Left lobe of liver (tissue), 2 donors: ENCODE results near the gene SORBS1. TPM values are rescaled to one million over a fixed set of nuclear protein-coding genes. Genes with fewer than 3 reads are reported as not detected.

Experiments used
- ATAC-seq: fragments of 200-7000 bp; cut with Tn5 transposase; one replicate; pipeline ENCODE4 v1.9.1; 2020; ENCODE audit warnings: mild to moderate bottlenecking, moderate library complexity
- DNase-seq: peaks from one replicate; pipeline ENCODE4 v3.0.0-alpha.2; 2020; ENCODE audit warnings: low spot score
- total RNA-seq: library from RNA; stranded (reverse); gene quantifications from one replicate; pipeline ENCODE4 v1.2.1, GENCODE V29; 2021
- donor health status: DM: no; HTN: no; CAD: no; lungs with moderate emphysema.
- donor health status: DM: no; HTN: yes; CAD: no.

Gene SORBS1
- total RNA-seq, 1 donor from 2014 or later, result 57.9 TPM

GRCh38 chr10:95416270-95416669 is 144.9 kb downstream of the SORBS1 start:
- DNase-seq (no peak), ATAC-seq (no peak)

- no peak for ATAC-seq
- DNase-seq, result no peak
These were observed 145.5 kb downstream of the SORBS1 start for GRCh38 chr10:95415621-95416031.

GRCh38 chr10:95414844-95415485 is 146.2 kb downstream of the SORBS1 start:
- peak; percentile 13 for ATAC-seq
- no peak for DNase-seq

GRCh38 chr10:95414016-95414830 is 146.9 kb downstream of the SORBS1 start:
- no peak for DNase-seq
- no peak for ATAC-seq

GRCh38 chr10:95413588-95413987 is 147.6 kb downstream of the SORBS1 start:
- no peak for ATAC-seq

GRCh38 chr10:95411635-95412034 is 149.5 kb downstream of the SORBS1 start:
- no peak for ATAC-seq

More at GRCh38 chr10:95413588-95413987, 147.6 kb downstream of the SORBS1 start:
- DNase-seq, result no peak

GRCh38 chr10:95408983-95409873 is 151.9 kb downstream of the SORBS1 start:
- ATAC-seq, result no peak
- DNase-seq, result no peak

More at GRCh38 chr10:95411635-95412034, 149.5 kb downstream of the SORBS1 start:
- DNase-seq, result no peak

- ATAC-seq (no peak), DNase-seq (peak; percentile 29)
These were observed 152.8 kb downstream of the SORBS1 start for GRCh38 chr10:95408148-95408960.

- DNase-seq, result peak; percentile 24
- no peak for ATAC-seq
These were observed 153.6 kb downstream of the SORBS1 start for GRCh38 chr10:95407546-95407945.

- DNase-seq (peak; percentile 89), ATAC-seq (peak; percentile 92)
These were observed 154.4 kb downstream of the SORBS1 start for GRCh38 chr10:95406651-95407280.

- no peak for DNase-seq
- no peak for ATAC-seq
These were observed 155.5 kb downstream of the SORBS1 start for GRCh38 chr10:95405655-95406054.

- DNase-seq, result no peak
- ATAC-seq, result no peak
These were observed 156.3 kb downstream of the SORBS1 start for GRCh38 chr10:95404864-95405263.

- ATAC-seq (no peak), DNase-seq (no peak)
These were observed 156.7 kb downstream of the SORBS1 start for GRCh38 chr10:95404462-95404858.

- no peak for DNase-seq
- no peak for ATAC-seq
These were observed 157.3 kb downstream of the SORBS1 start for GRCh38 chr10:95403700-95404461.

- DNase-seq (no peak), ATAC-seq (no peak)
These were observed 159.3 kb downstream of the SORBS1 start for GRCh38 chr10:95401704-95402469.

GRCh38 chr10:95400787-95401186 is 160.4 kb downstream of the SORBS1 start:
- ATAC-seq (no peak), DNase-seq (no peak)

- ATAC-seq (no peak), DNase-seq (no peak)
These were observed 162.0 kb downstream of the SORBS1 start for GRCh38 chr10:95399183-95399582.

GRCh38 chr10:95397747-95398146 is 163.4 kb downstream of the SORBS1 start:
- DNase-seq, result no peak
- ATAC-seq, result no peak
